ENCODE results near the gene DPM3.

DPM3 gene

GRCh38 chr1:155093911-155094621, 46.3 kb downstream of the DPM3 start:
- no peak for TF ChIP-seq FOXK2 (IDR thresholded peaks at IDR 0.05)
- no peak for TF ChIP-seq FOXM1 (IDR thresholded peaks at IDR 0.05; ENCODE audit: borderline replicate concordance)
- TF ChIP-seq LEF1 (IDR thresholded peaks at IDR 0.05; ENCODE audit: borderline replicate concordance) = no peak
- TF ChIP-seq FOXA1 (IDR thresholded peaks at IDR 0.05) = no peak
- TF ChIP-seq HDGF (IDR thresholded peaks at IDR 0.05; ENCODE audit: borderline replicate concordance) = no peak
- no peak for TF ChIP-seq BHLHE40 (IDR thresholded peaks at IDR 0.05; ENCODE audit: borderline replicate concordance)
- TF ChIP-seq SP1 (IDR thresholded peaks at IDR 0.05) = no peak
- no peak for TF ChIP-seq ARNT (IDR thresholded peaks at IDR 0.05)
- TF ChIP-seq L3MBTL2 (conservative IDR thresholded peaks at IDR 0.05) = no peak
- TF ChIP-seq PKNOX1 (IDR thresholded peaks at IDR 0.05) = no peak; the same call in 1 of the 2 replicates
- no peak for TF ChIP-seq ELF4 (IDR thresholded peaks at IDR 0.05)
- TF ChIP-seq TARDBP (IDR thresholded peaks at IDR 0.05) = no peak
- POLR2A ChIA-PET = interaction anchor here (1.0 to 1.8 kb wide), 3 partner anchors 74 to 123 kb away, joined by 3 to 6 read pairs (median 3); partner anchors contain the start of genes KRTCAP2 and SHC1
- CTCF ChIA-PET = interaction anchor here (1.0 to 4.4 kb wide), 2 partner anchors 73 to 79 kb away, joined by 8 to 29 read pairs (median 18); partner anchors contain the start of gene KRTCAP2
- no peak for DNase-seq (ENCODE audit: extremely low spot score)

GRCh38 chr1:155092641-155093040, 47.7 kb downstream of the DPM3 start:
- DNase-seq (ENCODE audit: extremely low spot score) = no peak
- ChIA-PET CTCF (interaction anchor here (1.7 to 5.3 kb wide), 2 partner anchors 42 to 81 kb away, joined by 6 to 52 read pairs; partner anchors contain the start of genes KRTCAP2 and TRIM46), POLR2A (interaction anchor here (1.8 to 2.5 kb wide), 3 partner anchors 34 to 80 kb away, joined by 7 to 25 read pairs (median 11); partner anchors contain the start of genes KRTCAP2 and SLC50A1)
- no peak for TF ChIP-seq ARNT (IDR thresholded peaks at IDR 0.05)
- TF ChIP-seq TARDBP (IDR thresholded peaks at IDR 0.05) = no peak
- TF ChIP-seq FOXK2 (IDR thresholded peaks at IDR 0.05) = no peak
- TF ChIP-seq PKNOX1 (IDR thresholded peaks at IDR 0.05) = no peak
- TF ChIP-seq HDGF (IDR thresholded peaks at IDR 0.05; ENCODE audit: borderline replicate concordance) = no peak
- no peak for TF ChIP-seq FOXM1 (IDR thresholded peaks at IDR 0.05; ENCODE audit: borderline replicate concordance)
- no peak for TF ChIP-seq SUZ12 (IDR thresholded peaks at IDR 0.05)
- TF ChIP-seq FOXA1 (IDR thresholded peaks at IDR 0.05) = no peak

GRCh38 chr1:155092131-155092530, 48.2 kb downstream of the DPM3 start:
- POLR2A ChIA-PET = interaction anchor here (0.9 to 2.5 kb wide), 9 partner anchors 34 to 135 kb away, joined by 4 to 25 read pairs (median 5); partner anchors contain the start of genes EFNA1, KRTCAP2 and SLC50A1
- no peak for TF ChIP-seq FOXM1 (IDR thresholded peaks at IDR 0.05; ENCODE audit: borderline replicate concordance)
- no peak for TF ChIP-seq PKNOX1 (IDR thresholded peaks at IDR 0.05)
- no peak for TF ChIP-seq LEF1 (IDR thresholded peaks at IDR 0.05; ENCODE audit: borderline replicate concordance)
- TF ChIP-seq HDGF (IDR thresholded peaks at IDR 0.05; ENCODE audit: borderline replicate concordance) = no peak
- no peak for TF ChIP-seq FOXK2 (IDR thresholded peaks at IDR 0.05)
- TF ChIP-seq L3MBTL2 (conservative IDR thresholded peaks at IDR 0.05) = no peak
- no peak for TF ChIP-seq ELF4 (IDR thresholded peaks at IDR 0.05)
- TF ChIP-seq ZNF384 (IDR thresholded peaks at IDR 0.05) = no peak
- DNase-seq (ENCODE audit: extremely low spot score) = no peak
- CTCF ChIA-PET = interaction anchor here (0.6 to 5.3 kb wide), 20 partner anchors 8 to 110 kb away, joined by 3 to 89 read pairs (median 6); partner anchors contain the start of genes DPM3, EFNA4, KRTCAP2 and TRIM46

GRCh38 chr1:155091071-155092051, 49.0 kb downstream of the DPM3 start:
- ChIA-PET POLR2A (interaction anchor here (0.9 to 2.5 kb wide), 12 partner anchors 35 to 135 kb away, joined by 3 to 25 read pairs (median 4); partner anchors contain the start of genes ADAM15, DPM3, EFNA1 and KRTCAP2), CTCF (interaction anchor here (0.5 to 5.3 kb wide), 34 partner anchors 9 to 232 kb away, joined by 3 to 89 read pairs (median 5); partner anchors contain the start of genes CLK2, DPM3, EFNA3 and EFNA4)
- peak; percentile 92 for DNase-seq (ENCODE audit: extremely low spot score)
- TF ChIP-seq L3MBTL2 (conservative IDR thresholded peaks at IDR 0.05) (peak; percentile 75), HDGF (IDR thresholded peaks at IDR 0.05; ENCODE audit: borderline replicate concordance) (no peak)
